OCI-LY1 (cell line): ENCODE data around the gene PLOD2.

Experiments
- CTCF ChIP-seq: fragments of 200-600 bp; sonication (generic), shearing (Covaris generic); IDR thresholded peaks from 2 replicates; pipeline ENCODE4 v1.5.1; 2017; ENCODE audit warnings: mild to moderate bottlenecking, antibody characterized with exemption, low read length, moderate library complexity, mixed read lengths
- EZH2 ChIP-seq: fragments of 200-600 bp; sonication (generic), shearing (Covaris generic); IDR thresholded peaks from 2 replicates; pipeline ENCODE4 v1.8.0; 2017; ENCODE audit warnings: borderline replicate concordance, mixed run types, mild to moderate bottlenecking, antibody characterized with exemption, low read length, moderate library complexity, mixed read lengths

- TF ChIP-seq CTCF (no peak), EZH2 (no peak)
Measured at GRCh38 chr3:146077181-146077580, 83.8 kb downstream of the PLOD2 start.
